ENCODE results near the gene MAP4K2.

GRCh38 chr11:64817476-64817875, 14.5 kb upstream of the MAP4K2 start:
- TF ChIP-seq CTCF (IDR thresholded peaks at IDR 0.05) (no peak), POLR2A (IDR thresholded peaks at IDR 0.05) (no peak)
